SU-DHL-6 (cell line): ENCODE data around the gene DRC7.

Experiments used
- H2AFZ ChIP-seq: fragments of 200-600 bp; sonication (generic); 2 replicates; pipeline ENCODE4 v1.6.1; 2014; ENCODE audit warnings: low read depth, mild to moderate bottlenecking, moderate library complexity, mixed read lengths, antibody characterized with exemption, low read length; ENCODE audit not compliant: severe bottlenecking
- H3F3A ChIP-seq: fragments of 200-600 bp; shearing (Covaris generic); 2 replicates; pipeline ENCODE4 v1.6.0; 2016; ENCODE audit warnings: antibody characterized with exemption, mild to moderate bottlenecking; ENCODE audit not compliant: insufficient read depth
- H3K27ac ChIP-seq: fragments of 200-600 bp; sonication (generic); 2 replicates; pipeline ENCODE4 v1.5.1; 2016; ENCODE audit warnings: low read depth, mild to moderate bottlenecking, low read length, moderate library complexity, mixed read lengths
- H3K27me3 ChIP-seq: fragments of 200-600 bp; sonication (generic), shearing (Covaris generic); 2 replicates; pipeline ENCODE4 v1.6.0; 2014; ENCODE audit warnings: mild to moderate bottlenecking, low read length
- H3K36me3 ChIP-seq: fragments of 200-600 bp; sonication (generic); 2 replicates; pipeline ENCODE4 v1.6.1; 2014; ENCODE audit warnings: mild to moderate bottlenecking, low read length, mixed read lengths
- H3K4me2 ChIP-seq: fragments of 300-600, 200-600 bp; shearing (Covaris generic), sonication (generic); 2 replicates; pipeline ENCODE4 v1.6.0; 2014; ENCODE audit warnings: low read length, low read depth, mild to moderate bottlenecking; ENCODE audit not compliant: poor library complexity, severe bottlenecking
- H3K4me3 ChIP-seq: fragments of 200-600 bp; sonication (generic); 2 replicates; pipeline ENCODE4 v1.5.1; 2014; ENCODE audit warnings: antibody characterized with exemption, low read length, mild to moderate bottlenecking, mixed read lengths; ENCODE audit not compliant: insufficient read depth, poor library complexity, severe bottlenecking
- H3K79me2 ChIP-seq: fragments of 200-600 bp; sonication (generic); 2 replicates; pipeline ENCODE4 v1.6.1; 2014; ENCODE audit warnings: mild to moderate bottlenecking, low read length, moderate library complexity; ENCODE audit not compliant: insufficient read depth
- H3K9ac ChIP-seq: fragments of 200-600 bp; sonication (generic); 2 replicates; pipeline ENCODE4 v1.7.0; 2014; ENCODE audit warnings: mild to moderate bottlenecking, low read length
- H3K9me2 ChIP-seq: fragments of 200-600 bp; sonication (generic); replicated peaks from 2 replicates; pipeline ENCODE4 v1.6.1; 2014; ENCODE audit warnings: low read length; ENCODE audit not compliant: insufficient read depth
- H3K9me3 ChIP-seq: fragments of 200-600 bp; sonication (generic); 2 replicates; pipeline ENCODE4 v1.6.1; 2014; ENCODE audit warnings: low read length, mixed read lengths; ENCODE audit not compliant: insufficient read depth
- H4K20me1 ChIP-seq: fragments of 200-600 bp; sonication (generic); 2 replicates; pipeline ENCODE4 v1.6.1; 2014; ENCODE audit warnings: low read depth, mild to moderate bottlenecking, antibody characterized with exemption, low read length, moderate library complexity, mixed read lengths
- EZH2phosphoT487 ChIP-seq: fragments of 200-600 bp; sonication (generic), shearing (Covaris generic); conservative IDR thresholded peaks from 2 replicates; pipeline ENCODE4 v1.6.1; 2018; ENCODE audit warnings: mild to moderate bottlenecking, antibody characterized with exemption, low read length, moderate library complexity, mixed read lengths
- TF ChIP-seq, protein P1 (sequence below): fragments of 200-600 bp; sonication (generic); IDR thresholded peaks from one replicate; pipeline ENCODE4 v1.5.1; 2017; ENCODE audit warnings: antibody characterized with exemption, mild to moderate bottlenecking, low read length, moderate library complexity; ENCODE audit not compliant: insufficient read depth, poor library complexity, severe bottlenecking

DRC7 gene

DNA sequence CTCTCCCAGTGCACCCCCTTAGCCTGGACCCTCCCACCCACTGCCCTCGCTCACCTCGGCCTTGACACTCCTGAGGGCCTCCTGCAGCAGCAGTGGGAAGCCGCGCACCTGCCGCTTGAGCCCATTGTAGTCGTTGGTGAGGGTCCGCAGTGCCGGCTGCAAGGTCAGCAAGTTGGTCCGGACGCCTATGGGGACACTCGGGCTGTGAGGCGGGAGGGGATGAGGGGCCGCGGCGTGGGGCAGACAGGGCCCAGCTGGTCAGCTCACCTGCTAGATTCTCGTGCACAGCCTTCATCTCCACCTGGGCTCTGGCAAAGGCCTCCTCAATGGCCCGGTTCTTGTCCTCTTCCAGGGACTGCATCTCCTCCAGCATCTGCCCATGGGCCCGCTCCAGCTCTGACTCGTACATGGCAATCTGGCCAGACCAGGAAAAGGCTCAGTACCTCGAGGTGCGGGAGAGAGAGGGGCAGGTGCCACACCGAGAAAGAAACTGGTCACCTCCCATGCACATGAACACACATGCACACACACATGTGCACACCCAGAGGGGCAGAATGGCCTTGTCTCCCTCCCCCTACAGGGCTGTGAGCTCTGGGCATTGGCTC lies 75.0 kb downstream of the DRC7 start:
- TF ChIP-seq, protein P1, sequence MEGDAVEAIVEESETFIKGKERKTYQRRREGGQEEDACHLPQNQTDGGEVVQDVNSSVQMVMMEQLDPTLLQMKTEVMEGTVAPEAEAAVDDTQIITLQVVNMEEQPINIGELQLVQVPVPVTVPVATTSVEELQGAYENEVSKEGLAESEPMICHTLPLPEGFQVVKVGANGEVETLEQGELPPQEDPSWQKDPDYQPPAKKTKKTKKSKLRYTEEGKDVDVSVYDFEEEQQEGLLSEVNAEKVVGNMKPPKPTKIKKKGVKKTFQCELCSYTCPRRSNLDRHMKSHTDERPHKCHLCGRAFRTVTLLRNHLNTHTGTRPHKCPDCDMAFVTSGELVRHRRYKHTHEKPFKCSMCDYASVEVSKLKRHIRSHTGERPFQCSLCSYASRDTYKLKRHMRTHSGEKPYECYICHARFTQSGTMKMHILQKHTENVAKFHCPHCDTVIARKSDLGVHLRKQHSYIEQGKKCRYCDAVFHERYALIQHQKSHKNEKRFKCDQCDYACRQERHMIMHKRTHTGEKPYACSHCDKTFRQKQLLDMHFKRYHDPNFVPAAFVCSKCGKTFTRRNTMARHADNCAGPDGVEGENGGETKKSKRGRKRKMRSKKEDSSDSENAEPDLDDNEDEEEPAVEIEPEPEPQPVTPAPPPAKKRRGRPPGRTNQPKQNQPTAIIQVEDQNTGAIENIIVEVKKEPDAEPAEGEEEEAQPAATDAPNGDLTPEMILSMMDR = no peak
- no peak for TF ChIP-seq EZH2phosphoT487
- no peaks in the 10 kb centered on the region for H3K9me2 ChIP-seq
- H3K36me3 ChIP-seq = no peaks in the 10 kb centered on the region
- no peaks in the 10 kb centered on the region for H3F3A ChIP-seq
- no peak overlapping the region for H3K4me3 ChIP-seq
- no peak overlapping the region for H3K4me2 ChIP-seq
- no peak overlapping the region for H3K9ac ChIP-seq
- no peaks in the 10 kb centered on the region for H3K9me3 ChIP-seq
- no peaks in the 10 kb centered on the region for H3K79me2 ChIP-seq
- no peak overlapping the region for H3K27ac ChIP-seq
- H3K27me3 ChIP-seq = no peaks in the 10 kb centered on the region
- no peak overlapping the region for H2AFZ ChIP-seq
- no peaks in the 10 kb centered on the region for H4K20me1 ChIP-seq

DNA sequence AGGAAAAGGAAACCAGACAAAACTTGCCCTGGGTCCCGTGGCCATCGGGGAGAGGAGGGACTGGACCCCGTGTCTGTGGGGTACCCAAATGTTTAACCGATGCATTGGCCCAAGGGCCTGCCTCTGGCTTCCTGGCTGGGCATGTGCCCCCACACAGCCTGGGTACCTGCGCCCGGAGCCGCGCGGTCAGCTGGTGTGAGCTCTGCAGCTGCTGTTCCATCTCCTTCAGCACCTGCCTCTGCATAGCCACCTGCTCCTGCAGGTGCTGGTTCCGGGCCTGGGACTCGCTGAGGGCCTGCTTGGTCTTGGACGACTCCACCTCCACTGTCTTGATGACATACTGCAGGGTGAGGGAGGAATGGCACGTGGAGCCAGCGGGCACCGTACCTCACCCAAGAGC lies 75.8 kb downstream of the DRC7 start:
- Histone ChIP-seq H3K9ac (no peak overlapping the region), H3K9me3 (no peaks in the 10 kb centered on the region), H3K4me3 (no peak overlapping the region), H3F3A (no peaks in the 10 kb centered on the region), H3K79me2 (no peaks in the 10 kb centered on the region), H3K27ac (no peak overlapping the region), H3K27me3 (no peaks in the 10 kb centered on the region), H2AFZ (no peak overlapping the region), H3K36me3 (no peaks in the 10 kb centered on the region), H3K9me2 (no peaks in the 10 kb centered on the region), H3K4me2 (no peak overlapping the region), H4K20me1 (no peaks in the 10 kb centered on the region)
- TF ChIP-seq, protein P1 = no peak
- no peak for TF ChIP-seq EZH2phosphoT487

DNA sequence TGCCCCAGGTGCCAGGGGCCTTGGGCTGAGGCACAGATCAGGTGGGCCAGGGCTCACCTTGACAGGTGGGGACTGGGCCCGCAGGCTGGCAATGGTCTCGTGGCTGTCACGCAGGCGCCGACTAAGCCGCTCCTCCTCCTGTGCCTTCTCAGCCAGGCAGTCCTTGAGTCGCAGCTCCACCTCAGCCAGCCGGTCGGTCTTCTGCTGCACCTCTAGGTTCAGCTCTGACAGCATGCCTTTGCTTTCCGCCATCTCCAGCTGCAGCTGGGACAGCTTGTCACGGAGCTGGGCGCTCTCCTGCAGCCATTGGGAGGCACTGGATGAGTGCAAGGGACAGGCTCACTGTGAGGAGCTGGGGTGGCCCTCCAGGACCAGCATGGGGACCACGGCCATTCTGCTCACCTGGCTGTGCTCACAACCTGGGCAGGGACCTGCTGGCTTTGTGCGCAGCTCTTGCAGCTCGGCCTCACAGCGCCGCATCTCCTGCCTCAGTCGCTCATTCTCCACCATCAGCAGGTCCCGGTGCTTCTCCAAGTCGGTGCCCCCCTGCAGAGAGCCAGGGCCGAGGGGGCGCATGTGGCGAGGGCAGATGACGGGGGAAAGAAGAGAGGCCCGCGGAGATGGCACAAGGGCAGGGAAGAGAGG lies 76.7 kb downstream of the DRC7 start:
- no peaks in the 10 kb centered on the region for H3K9me3 ChIP-seq
- H3K4me2 ChIP-seq = no peak overlapping the region
- TF ChIP-seq, protein P1 = no peak
- TF ChIP-seq EZH2phosphoT487 = no peak
- H3K9ac ChIP-seq = no peak overlapping the region
- H3K27me3 ChIP-seq = no peaks in the 10 kb centered on the region
- H3K4me3 ChIP-seq = no peak overlapping the region
- H3K9me2 ChIP-seq = no peaks in the 10 kb centered on the region
- no peaks in the 10 kb centered on the region for H3F3A ChIP-seq
- no peaks in the 10 kb centered on the region for H3K36me3 ChIP-seq
- no peak overlapping the region for H2AFZ ChIP-seq
- no peak overlapping the region for H3K27ac ChIP-seq
- no peaks in the 10 kb centered on the region for H4K20me1 ChIP-seq
- H3K79me2 ChIP-seq = no peaks in the 10 kb centered on the region
